Small intestine (tissue), 7 donors: ENCODE measurements around the gene RELN. TPM values are rescaled to one million over a fixed set of nuclear protein-coding genes. Genes with fewer than 3 reads are reported as not detected.
"Not testable (repeated sequence)": the region's sequence is repeated elsewhere in the genome, so short reads cannot be mapped to it uniquely, and the experiment has no call there.

Experiments used
- DNase-seq, 2 donors: peaks; one replicate each; pipeline versions ENCODE4 v3.0.0 to v3.0.0-alpha.2; 2013
- FAIRE-seq: peaks from 2 replicates; lab custom pipeline; 2012; peaks lifted over from hg19 to GRCh38; lab: Jason Lieb, UNC
- H3K27ac ChIP-seq, 3 donors: one replicate each; pipeline ENCODE4 v1.5.1; 2013; ENCODE audit warnings: low read length in 2 of 3, mild to moderate bottlenecking in 2 of 3, control low read depth in 1 of 3, inconsistent platforms in 1 of 3, low read depth in 1 of 3, moderate library complexity in 1 of 3
- H3K27me3 ChIP-seq, 3 donors: one replicate each; pipeline ENCODE4 v1.6.1; 2013; ENCODE audit warnings: low read length in 3 of 3, inconsistent platforms in 1 of 3; ENCODE audit not compliant: control insufficient read depth in 3 of 3, insufficient read depth in 3 of 3
- H3K36me3 ChIP-seq, 3 donors: one replicate each; pipeline ENCODE4 v1.6.1; 2013; ENCODE audit warnings: low read length in 3 of 3, inconsistent platforms in 1 of 3, low read depth in 1 of 3, mild to moderate bottlenecking in 1 of 3, moderate library complexity in 1 of 3; ENCODE audit not compliant: control insufficient read depth in 3 of 3, insufficient read depth in 2 of 3
- H3K4me1 ChIP-seq, 3 donors: one replicate each; pipeline ENCODE4 v1.6.1; 2013; ENCODE audit warnings: low read length in 2 of 3, inconsistent platforms in 1 of 3, low read depth in 1 of 3, mild to moderate bottlenecking in 1 of 3, moderate library complexity in 1 of 3; ENCODE audit not compliant: control insufficient read depth in 3 of 3, insufficient read depth in 2 of 3
- H3K4me3 ChIP-seq, 3 donors: one replicate each; pipeline ENCODE4 v1.5.1; 2013; ENCODE audit warnings: low read length in 3 of 3, control low read depth in 1 of 3, inconsistent platforms in 1 of 3, low read depth in 1 of 3, mild to moderate bottlenecking in 1 of 3, moderate library complexity in 1 of 3
- H3K9me3 ChIP-seq, 2 donors: one replicate each; pipeline ENCODE4 v1.6.1; 2013; ENCODE audit warnings: low read depth in 1 of 2, low read length in 1 of 2; ENCODE audit not compliant: control insufficient read depth in 2 of 2, insufficient read depth in 1 of 2
- WGBS, 3 donors: extraction: QIAGEN DNeasy Blood & Tissue Kit; methylation state at CpG; one replicate each; pipeline ENCODE4 v1.1.7; 2013; 5-methylcytosine and 5-hydroxymethylcytosine counted together
- polyA plus RNA-seq, 4 donors: library from polyadenylated mRNA; stranded (reverse) in 3 of 4; unstranded in 1 of 4; fragments of 200-250 nt in 3 of 4; fragments of 120-200 nt in 1 of 4; gene quantifications; one replicate each; pipeline versions ENCODE4 v1.2.1 to v1.2.3, GENCODE V29; 2013
- donor health status: healthy with polysubstance abuse.
- donor health status: control.
- donor health status: control.
- donor health status: Bipolar disorder and iron deficiency.
- donor health status: healthy.

The RELN gene
- polyA plus RNA-seq, 4 donors = 3.4 to 8.1 TPM; not detected in 2

GRCh38 chr7:103791894-103792293 is 197.6 kb downstream of the RELN start:
- Histone ChIP-seq H3K27ac (no peak overlapping the region), H3K36me3 (no peaks in the 10 kb centered on the region), H3K27me3 (no peaks in the 10 kb centered on the region), H3K9me3 (no peaks in the 10 kb centered on the region), H3K4me3 (no peak overlapping the region), H3K4me1 (no peaks in the 10 kb centered on the region)
- FAIRE-seq = no peak
- no peak for DNase-seq

GRCh38 chr7:103787041-103787440 is 202.4 kb downstream of the RELN start:
- FAIRE-seq, H3K4me1 ChIP-seq, H3K9me3 ChIP-seq, H3K27ac ChIP-seq, H3K4me3 ChIP-seq, H3K27me3 ChIP-seq, DNase-seq, H3K36me3 ChIP-seq: not testable (repeated sequence)
- WGBS, 3 donors = 69 to 87% (median 86%) methylated on average over 1 of the region's 1 CpG

GRCh38 chr7:103784646-103785286 is 204.7 kb downstream of the RELN start:
- H3K4me1 ChIP-seq = no peaks in the 10 kb centered on the region
- H3K4me3 ChIP-seq = no peak overlapping the region
- FAIRE-seq (no peak), DNase-seq (no peak)
- no peaks in the 10 kb centered on the region for H3K36me3 ChIP-seq
- 33 to 47% (median 37%) methylated on average over 1 of the region's 1 CpG for WGBS, 3 donors
- no peaks in the 10 kb centered on the region for H3K27me3 ChIP-seq
- no peak overlapping the region for H3K27ac ChIP-seq
- H3K9me3 ChIP-seq = no peaks in the 10 kb centered on the region

DNA sequence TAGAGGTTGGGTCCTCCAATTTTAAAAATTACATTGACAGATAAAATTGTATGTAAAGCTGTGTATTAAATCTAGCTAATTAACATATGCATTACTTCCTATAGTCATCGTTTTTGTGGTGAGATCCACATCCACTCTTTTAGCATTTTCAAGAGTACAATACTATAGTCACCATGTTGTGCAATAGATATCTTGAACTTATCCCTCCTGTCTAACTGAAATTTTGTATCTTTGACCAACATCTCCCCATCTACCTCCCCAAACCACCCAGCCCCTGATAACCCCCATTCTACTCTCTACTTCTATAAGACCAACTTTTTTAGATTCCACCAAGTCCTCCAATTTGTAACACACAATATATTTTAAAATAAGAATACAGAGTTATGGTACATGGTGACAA is 208.0 kb downstream of the RELN start:
- H3K4me1 ChIP-seq = no peaks in the 10 kb centered on the region
- 69 to 79% (median 76%) methylated on average over 1 of the region's 1 CpG for WGBS, 3 donors

DNA sequence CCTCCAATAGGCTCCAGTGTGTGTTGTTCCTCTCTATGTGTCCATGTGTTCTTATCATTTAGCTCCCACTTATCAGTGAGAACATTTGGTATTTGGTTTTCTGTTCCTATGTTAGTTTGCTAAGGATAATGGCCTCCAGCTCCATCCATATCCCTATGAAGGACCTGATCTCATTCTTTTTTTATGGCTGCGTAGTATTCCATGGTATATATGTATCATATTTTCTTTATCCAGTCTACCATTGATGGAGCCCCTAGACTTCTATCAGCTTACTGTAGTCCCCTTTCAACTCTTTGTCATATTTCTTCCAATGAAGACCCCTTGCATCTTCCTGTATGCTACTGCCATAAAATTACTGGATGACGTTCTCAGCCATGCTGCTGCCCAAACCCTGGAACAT is 208.9 kb downstream of the RELN start:
- not testable (repeated sequence) for H3K36me3 ChIP-seq, FAIRE-seq, H3K9me3 ChIP-seq, H3K4me3 ChIP-seq, H3K27ac ChIP-seq, H3K27me3 ChIP-seq, H3K4me1 ChIP-seq, DNase-seq
- WGBS, 3 donors = 86 to 98% (median 87%) methylated on average over 2 of the region's 2 CpGs

More for the DNA sequence above, 208.0 kb downstream of the RELN start:
- H3K36me3 ChIP-seq = no peaks in the 10 kb centered on the region
- no peaks in the 10 kb centered on the region for H3K9me3 ChIP-seq
- no peak overlapping the region for H3K27ac ChIP-seq
- FAIRE-seq (no peak), DNase-seq (no peak)
- no peaks in the 10 kb centered on the region for H3K27me3 ChIP-seq
- H3K4me3 ChIP-seq = no peak overlapping the region

GRCh38 chr7:103777440-103777839 is 212.0 kb downstream of the RELN start:
- Histone ChIP-seq H3K27me3 (no peaks in the 10 kb centered on the region), H3K36me3 (no peaks in the 10 kb centered on the region), H3K9me3 (no peaks in the 10 kb centered on the region), H3K27ac (no peak overlapping the region), H3K4me1 (no peaks in the 10 kb centered on the region), H3K4me3 (no peak overlapping the region)
- WGBS, 3 donors = 66 to 70% (median 69%) methylated on average over 6 of the region's 6 CpGs
- DNase-seq (no peak), FAIRE-seq (no peak)

DNA sequence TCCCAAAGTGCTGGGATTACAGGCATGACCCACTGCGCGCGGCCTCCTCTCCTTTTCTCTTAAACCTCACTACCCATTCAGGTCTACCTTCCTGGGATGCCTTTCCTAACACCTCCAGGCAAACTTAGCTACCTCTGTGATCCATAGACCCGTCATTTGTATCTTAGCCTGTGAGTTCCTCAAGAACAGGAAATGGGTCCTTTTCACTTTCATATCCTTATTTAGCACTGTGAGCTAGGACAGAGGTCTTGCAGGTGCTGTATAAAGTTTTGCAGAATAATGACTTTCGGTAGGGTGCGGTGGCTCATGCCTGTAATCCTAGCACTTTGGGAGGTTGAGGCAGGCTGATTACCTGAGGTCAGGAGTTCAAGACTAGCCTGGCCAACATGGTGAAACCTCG is 215.7 kb downstream of the RELN start:
- no peak for FAIRE-seq
- no peak for DNase-seq

GRCh38 chr7:103772171-103772773 is 217.2 kb downstream of the RELN start:
- 54 to 65% (median 62%) methylated on average over 2 of the region's 2 CpGs for WGBS, 3 donors
- H3K27me3 ChIP-seq = peaks cover 0 to 4% (median 0%) of the 10 kb centered on the region in 3 donors
- no peak overlapping the region for H3K27ac ChIP-seq
- no peaks in the 10 kb centered on the region for H3K9me3 ChIP-seq
- FAIRE-seq = no peak
- H3K4me3 ChIP-seq = no peak overlapping the region
- H3K36me3 ChIP-seq = no peaks in the 10 kb centered on the region
- DNase-seq = no peak
- H3K4me1 ChIP-seq = no peaks in the 10 kb centered on the region

More for the DNA sequence above, 215.7 kb downstream of the RELN start:
- H3K4me3 ChIP-seq = no peak overlapping the region
- no peaks in the 10 kb centered on the region for H3K4me1 ChIP-seq
- H3K27me3 ChIP-seq = peaks cover 0 to 4% (median 0%) of the 10 kb centered on the region in 3 donors
- H3K27ac ChIP-seq = no peak overlapping the region
- H3K36me3 ChIP-seq = no peaks in the 10 kb centered on the region
- WGBS, 3 donors = 79 to 84% (median 82%) methylated on average over 7 of the region's 7 CpGs
- no peaks in the 10 kb centered on the region for H3K9me3 ChIP-seq
